Left ventricle myocardium superior (tissue), 1 donor: ENCODE results near the gene RNF150. TPM values are rescaled to one million over a fixed set of nuclear protein-coding genes. Genes with fewer than 3 reads are reported as not detected.
"Not testable (repeated sequence)": the region's sequence is repeated elsewhere in the genome, so short reads cannot be mapped to it uniquely, and the experiment has no call there.

ENCODE experiments used
- ATAC-seq: fragments of 200-7000 bp; cut with Tn5 transposase; one replicate; pipeline ENCODE4 v1.9.1; 2020; ENCODE audit warnings: mild to moderate bottlenecking, moderate library complexity
- DNase-seq: peaks from one replicate; pipeline ENCODE4 v3.0.0-alpha.2; 2020
- intact Hi-C: fragments of 100-400 bp; cut with micrococcal nuclease; formaldehyde crosslinking; loops from one replicate; pipeline ENCODE4 v1.11.0; 2022
- total RNA-seq: library from RNA; stranded (reverse); fragmentation: NEBNext Ultra II Directional; extraction: Animal tissue kit (Norgen Biotek cat#: 25700); gene quantifications from one replicate; pipeline ENCODE4 v1.2.1, GENCODE V29; 2021
- donor health status: DM: no; HTN: yes; CAD: no; lungs with severe emphysema.

RNF150 gene
- total RNA-seq, 1 donor from 2014 or later = 57.1 TPM

- no peak for DNase-seq
- intact Hi-C loops = no loop called here
- ATAC-seq = no peak
Measured at GRCh38 chr4:140819610-140820009, 313.7 kb downstream of the RNF150 start.

- intact Hi-C loops = no loop called here
Measured at GRCh38 chr4:140818433-140818832, 314.8 kb downstream of the RNF150 start.

GRCh38 chr4:140816806-140817510 lies 316.3 kb downstream of the RNF150 start:
- DNase-seq (no peak), ATAC-seq (no peak)
- intact Hi-C loops = no loop called here

More at GRCh38 chr4:140818433-140818832, 314.8 kb downstream of the RNF150 start:
- DNase-seq (no peak), ATAC-seq (no peak)

GRCh38 chr4:140813804-140814203 lies 319.5 kb downstream of the RNF150 start:
- intact Hi-C loops = no loop called here
- no peak for DNase-seq

GRCh38 chr4:140812916-140813315 lies 320.4 kb downstream of the RNF150 start:
- ATAC-seq = no peak
- intact Hi-C loops = no loop called here

More at GRCh38 chr4:140813804-140814203, 319.5 kb downstream of the RNF150 start:
- no peak for ATAC-seq

GRCh38 chr4:140811429-140811828 lies 321.8 kb downstream of the RNF150 start:
- no peak for ATAC-seq
- intact Hi-C loops = no loop called here
- DNase-seq = no peak

More at GRCh38 chr4:140812916-140813315, 320.4 kb downstream of the RNF150 start:
- DNase-seq = no peak

GRCh38 chr4:140810591-140811169 lies 322.6 kb downstream of the RNF150 start:
- ATAC-seq, intact Hi-C loops, DNase-seq: not testable (repeated sequence)

Other genes with a start within 250 kb of the RNF150 start
- 160 TPM for gene ZNF330, start 87.4 kb upstream of the RNF150 start, total RNA-seq